SHP77 (cell line): Measurements from ENCODE around the gene CAB39.
A peak's percentile ranks its signal among the peaks of the same experiment; 100 is the strongest.
"Not testable (repeated sequence)": the region's sequence is repeated elsewhere in the genome, so short reads cannot be mapped to it uniquely, and the experiment has no call there.

Experiments used
- DNase-seq, 2 experiments: peaks; one replicate each; lab custom pipeline; 2025; lab: John Stamatoyannopoulos, UW

Gene CAB39

GRCh38 chr2:230715201-230715600 is 2.6 kb downstream of the CAB39 start:
- DNase-seq, result no peak

DNA sequence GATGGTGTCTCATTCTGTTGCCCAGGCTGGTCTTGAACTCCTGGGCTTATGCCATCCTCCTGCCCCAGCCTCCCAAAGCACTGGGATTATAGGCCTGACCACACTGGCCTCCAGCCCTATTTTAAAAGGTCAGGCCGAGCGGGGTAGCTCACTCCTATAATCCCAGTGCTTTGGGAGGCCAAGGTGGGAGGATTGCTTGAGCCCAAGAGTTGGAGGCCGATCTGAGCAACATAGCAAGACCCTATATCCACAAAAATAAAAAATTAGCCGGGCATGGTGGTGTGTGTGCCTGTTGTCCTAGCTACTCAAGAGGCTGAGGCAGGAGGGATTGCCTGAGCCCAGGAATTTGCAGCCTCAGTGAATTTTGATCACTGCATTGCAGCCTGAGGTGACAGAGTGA is 3.9 kb downstream of the CAB39 start:
- no peak for DNase-seq

DNA sequence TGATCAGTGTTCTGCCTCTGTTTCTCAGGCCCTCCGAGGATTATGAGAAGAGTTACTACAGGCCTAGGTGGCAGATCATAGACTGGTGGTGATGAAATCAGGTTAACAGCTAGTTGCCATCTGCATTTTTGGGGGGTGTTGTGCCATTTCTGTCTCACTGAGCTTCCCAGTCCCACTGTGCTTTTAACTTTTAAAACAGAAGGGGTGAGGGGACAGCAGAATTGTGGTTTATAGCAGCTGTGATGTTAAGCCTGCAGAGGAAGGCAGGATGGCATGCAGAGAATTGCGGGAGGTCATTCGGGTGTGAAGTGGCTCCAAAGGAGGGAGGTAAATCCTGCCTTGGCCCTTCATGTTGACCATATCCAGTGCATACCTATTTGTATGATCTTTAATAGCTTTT is 5.0 kb downstream of the CAB39 start:
- DNase-seq, result no peak

DNA sequence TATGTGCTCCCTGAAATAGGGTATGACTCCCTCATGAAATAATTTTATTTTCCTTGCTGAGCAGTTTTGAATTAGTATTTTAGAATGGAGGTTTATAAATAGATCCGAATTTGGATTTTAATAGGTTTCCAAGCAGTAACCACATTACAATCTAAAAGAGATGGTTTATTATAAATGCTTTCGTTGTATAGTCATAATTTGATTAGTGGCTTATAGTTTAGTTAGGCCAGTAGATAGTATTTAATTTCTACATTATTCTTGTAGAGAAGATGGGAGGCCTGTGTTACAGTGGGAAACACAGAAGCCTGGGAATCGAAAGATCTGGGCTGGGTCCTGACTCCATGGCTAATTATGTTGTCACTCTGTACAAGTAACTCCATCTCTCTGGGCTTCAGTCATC is 6.7 kb downstream of the CAB39 start:
- DNase-seq, result no peak

- DNase-seq, result no peak
Measured at GRCh38 chr2:230721712-230722111, 9.1 kb downstream of the CAB39 start.

- DNase-seq, result no peak
Measured at GRCh38 chr2:230722207-230722885, 9.7 kb downstream of the CAB39 start.

DNA sequence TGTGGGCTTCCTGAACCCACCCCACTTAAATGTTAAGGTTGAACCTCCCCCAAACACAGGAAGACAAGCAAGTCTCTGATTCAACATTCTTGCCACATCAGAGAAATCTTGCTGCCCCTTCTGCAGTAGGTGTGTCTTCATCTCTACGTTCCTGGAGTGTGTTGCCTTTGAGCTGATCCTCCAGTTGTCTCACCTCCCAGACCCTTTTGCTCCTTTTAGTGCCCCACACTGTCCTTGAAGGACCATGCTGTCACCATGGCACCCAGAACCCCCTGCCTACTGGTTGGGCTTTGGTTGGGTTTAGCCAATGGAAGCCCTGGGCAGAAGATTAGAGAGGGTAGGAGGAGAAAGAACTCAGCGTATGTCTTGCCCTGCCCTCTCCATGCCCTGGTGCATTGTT is 10.7 kb downstream of the CAB39 start:
- DNase-seq, result no peak

DNA sequence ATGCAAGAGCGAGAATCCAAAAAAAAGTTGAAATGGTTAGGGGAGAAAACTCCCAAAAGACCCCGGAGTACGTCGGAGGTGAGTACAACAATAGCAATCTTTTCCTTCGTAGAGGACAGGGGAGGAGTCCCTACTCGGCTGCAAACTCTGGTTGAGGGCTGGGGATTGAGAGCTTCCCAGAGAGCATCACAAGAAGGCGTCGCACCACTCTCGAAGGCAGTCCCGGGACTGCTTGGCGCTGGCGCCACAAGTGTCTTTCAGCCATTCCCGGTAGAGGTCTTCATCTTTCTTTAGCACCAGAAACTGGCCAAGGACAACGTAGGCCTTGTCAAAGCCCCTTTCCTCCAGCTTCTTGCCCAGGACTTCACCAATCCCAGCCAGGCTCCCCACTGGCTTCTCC is 12.3 kb downstream of the CAB39 start:
- not testable (repeated sequence) for DNase-seq

- no peak for DNase-seq
Measured at GRCh38 chr2:230731512-230731911, 18.9 kb downstream of the CAB39 start.

GRCh38 chr2:230732914-230733401 is 20.3 kb downstream of the CAB39 start:
- no peak for DNase-seq

DNA sequence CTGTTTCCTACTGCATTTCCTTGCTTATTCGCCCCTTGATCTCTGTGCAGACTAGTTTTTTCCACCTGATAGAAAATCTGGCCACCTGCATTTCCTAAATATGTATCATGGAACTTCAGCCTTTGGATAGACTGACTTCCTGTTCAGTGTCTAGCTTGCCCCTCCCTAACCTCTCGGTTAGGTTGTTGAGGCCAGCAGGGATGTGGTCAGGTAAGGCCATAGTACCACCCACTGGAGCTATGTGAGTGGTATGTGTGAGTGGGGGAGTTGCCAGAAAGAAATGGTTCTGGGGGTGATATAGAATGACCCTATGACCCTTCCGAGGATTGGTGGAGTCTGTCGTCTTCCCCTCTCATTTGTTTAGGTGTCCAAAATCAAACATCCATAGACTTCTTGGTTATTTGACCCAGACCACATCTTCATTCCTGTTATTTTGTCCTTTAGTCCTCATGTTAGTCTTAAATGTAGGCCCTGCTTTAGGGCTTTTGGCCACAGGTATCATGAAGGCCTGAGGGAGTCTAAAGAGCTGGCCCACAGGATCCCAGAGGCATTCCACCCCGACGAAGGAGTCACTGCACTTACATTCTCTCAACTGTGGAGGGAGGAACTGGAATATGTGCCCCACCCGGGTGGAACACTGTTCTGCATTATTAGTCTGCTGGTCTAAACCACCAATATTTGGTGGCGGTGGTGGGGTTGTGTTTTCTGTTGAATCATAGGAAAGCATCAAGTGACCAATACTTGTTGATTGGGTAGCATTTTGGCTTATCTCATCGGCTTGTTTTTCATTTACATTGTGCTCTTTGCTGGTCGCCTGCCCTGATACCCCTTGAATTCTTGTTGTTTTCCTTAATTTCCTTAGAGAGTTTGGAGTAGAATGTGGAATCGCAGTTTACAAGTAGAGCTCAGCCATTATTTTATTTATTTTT is 21.9 kb downstream of the CAB39 start:
- DNase-seq, result no peak

GRCh38 chr2:230735884-230736283 is 23.2 kb downstream of the CAB39 start:
- no peak for DNase-seq

- DNase-seq, result no peak
Measured at GRCh38 chr2:230737300-230737699, 24.7 kb downstream of the CAB39 start.

GRCh38 chr2:230737791-230738226 is 25.2 kb downstream of the CAB39 start:
- DNase-seq, result no peak

- peak in 1 of 2 experiments; percentile 18 for DNase-seq
Measured at GRCh38 chr2:230738391-230738811, 25.8 kb downstream of the CAB39 start.

DNA sequence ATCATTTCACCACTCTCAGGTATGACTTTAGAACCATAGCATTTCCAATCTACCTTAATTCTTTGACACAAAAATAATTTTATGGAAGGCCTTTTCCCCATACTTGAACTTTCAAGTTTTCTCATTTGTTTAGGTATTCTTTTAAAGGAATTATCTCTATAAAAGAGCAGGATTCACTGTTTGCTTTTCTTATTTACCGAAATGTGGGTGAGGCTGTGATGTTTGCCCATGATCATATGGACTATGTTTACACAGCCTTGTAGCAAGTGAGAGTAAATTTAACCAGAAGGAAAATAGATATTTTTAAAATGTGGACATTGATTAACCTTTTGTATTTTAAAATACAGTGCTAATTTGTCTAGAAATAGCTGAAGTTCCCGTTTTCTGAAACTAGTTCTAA is 26.3 kb downstream of the CAB39 start:
- DNase-seq, result peak in 1 of 2 experiments; percentile 14

- DNase-seq, result no peak
Measured at GRCh38 chr2:230739961-230740360, 27.3 kb downstream of the CAB39 start.

- DNase-seq, result no peak
Measured at GRCh38 chr2:230742781-230743180, 30.1 kb downstream of the CAB39 start.

GRCh38 chr2:230746213-230746612 is 33.6 kb downstream of the CAB39 start:
- no peak for DNase-seq

DNA sequence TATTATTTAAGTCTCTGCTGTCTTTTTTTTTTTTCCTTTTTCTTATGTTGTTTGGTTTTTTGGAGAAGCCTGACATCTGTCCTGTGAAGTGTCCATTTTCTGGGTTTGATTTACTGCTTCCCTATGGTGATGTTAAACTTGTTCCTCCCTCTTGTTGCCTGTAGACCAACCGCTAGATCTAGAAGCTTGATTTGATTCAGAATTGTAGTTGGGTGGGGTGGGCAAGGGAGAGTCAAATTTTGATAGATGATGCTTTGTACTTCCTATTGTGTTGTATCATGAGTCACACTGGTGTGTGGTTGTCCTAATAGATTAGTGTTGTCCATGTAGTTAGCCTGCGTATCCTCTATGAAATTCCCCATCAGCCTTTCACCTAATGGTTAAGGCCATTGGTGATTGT is 35.4 kb downstream of the CAB39 start:
- DNase-seq, result no peak

- no peak for DNase-seq
Measured at GRCh38 chr2:230749111-230749510, 36.5 kb downstream of the CAB39 start.

- DNase-seq, result no peak
Measured at GRCh38 chr2:230751062-230751461, 38.4 kb downstream of the CAB39 start.

GRCh38 chr2:230754200-230754599 is 41.6 kb downstream of the CAB39 start:
- DNase-seq, result no peak
